ENCODE measurements around the gene CLCA2.

Gene CLCA2

GRCh38 chr1:86477682-86478081, 53.7 kb downstream of the CLCA2 start:
- no peak for DNase-seq

- DNase-seq, result no peak
These were observed 54.6 kb downstream of the CLCA2 start for GRCh38 chr1:86478416-86479156.

GRCh38 chr1:86481966-86482365, 58.0 kb downstream of the CLCA2 start:
- no peak for DNase-seq

GRCh38 chr1:86487131-86487810, 63.3 kb downstream of the CLCA2 start:
- DNase-seq, result no peak

- DNase-seq, result no peak
These were observed 63.8 kb downstream of the CLCA2 start for GRCh38 chr1:86487811-86488141.

GRCh38 chr1:86489242-86489878, 65.4 kb downstream of the CLCA2 start:
- DNase-seq, result no peak

- no peak for DNase-seq
These were observed 67.4 kb downstream of the CLCA2 start for GRCh38 chr1:86491171-86491950.

GRCh38 chr1:86498281-86498680, 74.3 kb downstream of the CLCA2 start:
- no peak for DNase-seq

GRCh38 chr1:86499987-86500593, 76.1 kb downstream of the CLCA2 start:
- DNase-seq, result no peak

- DNase-seq, result no peak
These were observed 76.7 kb downstream of the CLCA2 start for GRCh38 chr1:86500714-86501113.

- peak; percentile 14 to 17 for DNase-seq
These were observed 78.2 kb downstream of the CLCA2 start for GRCh38 chr1:86502125-86502646.

- DNase-seq, result no peak
These were observed 78.9 kb downstream of the CLCA2 start for GRCh38 chr1:86502721-86503405.

GRCh38 chr1:86503406-86504136, 79.6 kb downstream of the CLCA2 start:
- DNase-seq, result no peak

GRCh38 chr1:86504137-86504479, 80.1 kb downstream of the CLCA2 start:
- no peak for DNase-seq

- no peak for DNase-seq
These were observed 81.1 kb downstream of the CLCA2 start for GRCh38 chr1:86504895-86505563.

- DNase-seq, result no peak
These were observed 81.6 kb downstream of the CLCA2 start for GRCh38 chr1:86505564-86505902.
